Stimulated activated CD8-positive, alpha-beta memory T cell treated with anti-CD3 and anti-CD28 coated beads, Interleukin-12 subunit alpha, Interleukin-12 subunit beta, amount 100 ng/mL, for 4 hours (primary cell): ENCODE results near the gene CDYL2.
"Not testable (repeated sequence)": the region's sequence is repeated elsewhere in the genome, so short reads cannot be mapped to it uniquely, and the experiment has no call there.

Source experiments
- DNase-seq: peaks from one replicate; pipeline ENCODE4 v3.0.0-alpha.2; 2020; ENCODE audit warnings: low read depth

CDYL2 gene

GRCh38 chr16:80743772-80744171, 60.6 kb downstream of the CDYL2 start:
- DNase-seq: no peak

GRCh38 chr16:80743273-80743672, 61.1 kb downstream of the CDYL2 start:
- no peak for DNase-seq

GRCh38 chr16:80742331-80742730, 62.1 kb downstream of the CDYL2 start:
- no peak for DNase-seq

- DNase-seq: no peak
These were observed 62.7 kb downstream of the CDYL2 start for GRCh38 chr16:80741724-80742123.

- no peak for DNase-seq
These were observed 64.9 kb downstream of the CDYL2 start for GRCh38 chr16:80739523-80739922.

GRCh38 chr16:80738521-80738920, 65.9 kb downstream of the CDYL2 start:
- DNase-seq: no peak

- DNase-seq: no peak
These were observed 68.6 kb downstream of the CDYL2 start for GRCh38 chr16:80735846-80736245.

- DNase-seq: no peak
These were observed 71.0 kb downstream of the CDYL2 start for GRCh38 chr16:80733407-80733806.

GRCh38 chr16:80731915-80732314, 72.5 kb downstream of the CDYL2 start:
- no peak for DNase-seq

GRCh38 chr16:80727066-80727763, 77.2 kb downstream of the CDYL2 start:
- DNase-seq: not testable (repeated sequence)

GRCh38 chr16:80725566-80726162, 78.7 kb downstream of the CDYL2 start:
- DNase-seq: no peak

- DNase-seq: no peak
These were observed 80.4 kb downstream of the CDYL2 start for GRCh38 chr16:80723981-80724380.

GRCh38 chr16:80723091-80723490, 81.3 kb downstream of the CDYL2 start:
- no peak for DNase-seq

GRCh38 chr16:80720804-80721371, 83.5 kb downstream of the CDYL2 start:
- no peak for DNase-seq

GRCh38 chr16:80719573-80719972, 84.8 kb downstream of the CDYL2 start:
- no peak for DNase-seq

- DNase-seq: no peak
These were observed 85.7 kb downstream of the CDYL2 start for GRCh38 chr16:80718480-80719220.

- no peak for DNase-seq
These were observed 86.8 kb downstream of the CDYL2 start for GRCh38 chr16:80717611-80718010.

- DNase-seq: no peak
These were observed 87.7 kb downstream of the CDYL2 start for GRCh38 chr16:80716564-80717139.

- no peak for DNase-seq
These were observed 93.0 kb downstream of the CDYL2 start for GRCh38 chr16:80711406-80711805.

GRCh38 chr16:80710918-80711317, 93.5 kb downstream of the CDYL2 start:
- DNase-seq: no peak

- DNase-seq: no peak
These were observed 95.6 kb downstream of the CDYL2 start for GRCh38 chr16:80708823-80709222.

GRCh38 chr16:80707686-80708085, 96.7 kb downstream of the CDYL2 start:
- DNase-seq: no peak

- DNase-seq: no peak
These were observed 98.8 kb downstream of the CDYL2 start for GRCh38 chr16:80705596-80705995.
